ENCODE measurements around the gene EID2B.

Gene EID2B

DNA sequence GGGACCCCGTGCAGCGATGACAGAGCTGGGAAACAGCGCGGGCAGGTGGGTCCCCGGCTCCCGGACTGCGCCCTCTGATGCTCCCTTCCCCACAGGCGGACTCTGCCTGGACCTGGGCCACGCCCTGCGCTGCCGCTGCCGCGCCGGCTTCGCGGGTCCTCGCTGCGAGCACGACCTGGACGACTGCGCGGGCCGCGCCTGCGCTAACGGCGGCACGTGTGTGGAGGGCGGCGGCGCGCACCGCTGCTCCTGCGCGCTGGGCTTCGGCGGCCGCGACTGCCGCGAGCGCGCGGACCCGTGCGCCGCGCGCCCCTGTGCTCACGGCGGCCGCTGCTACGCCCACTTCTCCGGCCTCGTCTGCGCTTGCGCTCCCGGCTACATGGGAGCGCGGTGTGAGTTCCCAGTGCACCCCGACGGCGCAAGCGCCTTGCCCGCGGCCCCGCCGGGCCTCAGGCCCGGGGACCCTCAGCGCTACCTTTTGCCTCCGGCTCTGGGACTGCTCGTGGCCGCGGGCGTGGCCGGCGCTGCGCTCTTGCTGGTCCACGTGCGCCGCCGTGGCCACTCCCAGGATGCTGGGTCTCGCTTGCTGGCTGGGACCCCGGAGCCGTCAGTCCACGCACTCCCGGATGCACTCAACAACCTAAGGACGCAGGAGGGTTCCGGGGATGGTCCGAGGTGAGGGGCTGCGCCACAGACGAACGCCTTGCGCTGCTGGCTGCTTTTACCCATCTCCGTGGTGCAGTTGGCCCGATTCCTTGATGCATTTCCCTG is 25.5 kb downstream of the EID2B start (continued):
- TF ChIP-seq, protein P1, sequence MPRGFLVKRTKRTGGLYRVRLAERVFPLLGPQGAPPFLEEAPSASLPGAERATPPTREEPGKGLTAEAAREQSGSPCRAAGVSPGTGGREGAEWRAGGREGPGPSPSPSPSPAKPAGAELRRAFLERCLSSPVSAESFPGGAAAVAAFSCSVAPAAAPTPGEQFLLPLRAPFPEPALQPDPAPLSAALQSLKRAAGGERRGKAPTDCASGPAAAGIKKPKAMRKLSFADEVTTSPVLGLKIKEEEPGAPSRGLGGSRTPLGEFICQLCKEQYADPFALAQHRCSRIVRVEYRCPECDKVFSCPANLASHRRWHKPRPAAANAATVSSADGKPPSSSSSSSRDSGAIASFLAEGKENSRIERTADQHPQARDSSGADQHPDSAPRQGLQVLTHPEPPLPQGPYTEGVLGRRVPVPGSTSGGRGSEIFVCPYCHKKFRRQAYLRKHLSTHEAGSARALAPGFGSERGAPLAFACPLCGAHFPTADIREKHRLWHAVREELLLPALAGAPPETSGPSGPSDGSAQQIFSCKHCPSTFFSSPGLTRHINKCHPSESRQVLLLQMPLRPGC (tag by site-specific recombination; IDR thresholded peaks at IDR 0.05) = no peak
- TF ChIP-seq, protein P2, sequence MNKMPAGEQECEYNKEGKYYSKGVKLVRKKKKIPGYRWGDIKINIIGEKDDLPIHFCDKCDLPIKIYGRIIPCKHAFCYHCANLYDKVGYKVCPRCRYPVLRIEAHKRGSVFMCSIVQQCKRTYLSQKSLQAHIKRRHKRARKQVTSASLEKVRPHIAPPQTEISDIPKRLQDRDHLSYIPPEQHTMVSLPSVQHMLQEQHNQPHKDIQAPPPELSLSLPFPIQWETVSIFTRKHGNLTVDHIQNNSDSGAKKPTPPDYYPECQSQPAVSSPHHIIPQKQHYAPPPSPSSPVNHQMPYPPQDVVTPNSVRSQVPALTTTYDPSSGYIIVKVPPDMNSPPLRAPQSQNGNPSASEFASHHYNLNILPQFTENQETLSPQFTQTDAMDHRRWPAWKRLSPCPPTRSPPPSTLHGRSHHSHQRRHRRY (tag by site-specific recombination; IDR thresholded peaks at IDR 0.05) = no peak
- TF ChIP-seq ZNF416 (tag by site-specific recombination; IDR thresholded peaks at IDR 0.05) (no peak; the same call in 1 of the 2 replicates), ZNF561 (tag by site-specific recombination; IDR thresholded peaks at IDR 0.05; ENCODE audit: borderline replicate concordance) (peak; percentile 84), ZNF629 (tag by site-specific recombination; IDR thresholded peaks at IDR 0.05) (no peak), BCL11B (tag by site-specific recombination; IDR thresholded peaks at IDR 0.05; ENCODE audit: low read depth) (no peak; the same call in 1 of the 2 replicates), ZNF140 (tag by site-specific recombination; IDR thresholded peaks at IDR 0.05) (no peak), ZNF19 (tag by site-specific recombination; IDR thresholded peaks at IDR 0.05; ENCODE audit: low read depth) (no peak), ZNF132 (tag by site-specific recombination; IDR thresholded peaks at IDR 0.05; ENCODE audit: borderline replicate concordance) (no peak), ZNF514 (tag by site-specific recombination; IDR thresholded peaks at IDR 0.05) (no peak), ZNF48 (tag by site-specific recombination; IDR thresholded peaks at IDR 0.05) (no peak), ZNF747 (tag by site-specific recombination; IDR thresholded peaks at IDR 0.05) (no peak), ZNF549 (tag by site-specific recombination; IDR thresholded peaks at IDR 0.05) (no peak), ZNF354C (tag by site-specific recombination; IDR thresholded peaks at IDR 0.05; ENCODE audit: borderline replicate concordance, low read depth) (no peak), ZNF530 (tag by site-specific recombination; IDR thresholded peaks at IDR 0.05; ENCODE audit: low read depth) (no peak), ZNF16 (tag by site-specific recombination; IDR thresholded peaks at IDR 0.05; ENCODE audit: low read depth) (no peak), ZNF138 (tag by site-specific recombination; IDR thresholded peaks at IDR 0.05; ENCODE audit: borderline replicate concordance) (no peak), WT1 (tag by site-specific recombination; IDR thresholded peaks at IDR 0.05) (0 out of 2 replicates have a peak, but pooled peaks have one; percentile 7), HOXA7 (CRISPR knock-in tag; IDR thresholded peaks at IDR 0.05; ENCODE audit: borderline replicate concordance) (peak; percentile 88; the same call in 1 of the 2 replicates), ZNF521 (tag by site-specific recombination; IDR thresholded peaks at IDR 0.05) (no peak), ZNF169 (tag by site-specific recombination; IDR thresholded peaks at IDR 0.05) (no peak)
- TF ChIP-seq, protein P3, sequence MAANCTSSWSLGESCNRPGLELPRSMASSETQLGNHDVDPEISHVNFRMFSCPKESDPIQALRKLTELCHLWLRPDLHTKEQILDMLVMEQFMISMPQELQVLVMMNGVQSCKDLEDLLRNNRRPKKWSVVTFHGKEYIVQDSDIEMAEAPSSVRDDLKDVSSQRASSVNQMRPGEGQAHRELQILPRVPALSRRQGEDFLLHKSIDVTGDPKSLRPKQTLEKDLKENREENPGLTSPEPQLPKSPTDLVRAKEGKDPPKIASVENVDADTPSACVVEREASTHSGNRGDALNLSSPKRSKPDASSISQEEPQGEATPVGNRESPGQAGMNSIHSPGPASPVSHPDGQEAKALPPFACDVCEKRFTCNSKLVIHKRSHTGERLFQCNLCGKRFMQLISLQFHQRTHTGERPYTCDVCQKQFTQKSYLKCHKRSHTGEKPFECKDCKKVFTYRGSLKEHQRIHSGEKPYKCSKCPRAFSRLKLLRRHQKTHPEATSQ (tag by site-specific recombination; IDR thresholded peaks at IDR 0.05) = peak; percentile 69; the same call in 1 of the 2 replicates
- TF ChIP-seq, protein P4, sequence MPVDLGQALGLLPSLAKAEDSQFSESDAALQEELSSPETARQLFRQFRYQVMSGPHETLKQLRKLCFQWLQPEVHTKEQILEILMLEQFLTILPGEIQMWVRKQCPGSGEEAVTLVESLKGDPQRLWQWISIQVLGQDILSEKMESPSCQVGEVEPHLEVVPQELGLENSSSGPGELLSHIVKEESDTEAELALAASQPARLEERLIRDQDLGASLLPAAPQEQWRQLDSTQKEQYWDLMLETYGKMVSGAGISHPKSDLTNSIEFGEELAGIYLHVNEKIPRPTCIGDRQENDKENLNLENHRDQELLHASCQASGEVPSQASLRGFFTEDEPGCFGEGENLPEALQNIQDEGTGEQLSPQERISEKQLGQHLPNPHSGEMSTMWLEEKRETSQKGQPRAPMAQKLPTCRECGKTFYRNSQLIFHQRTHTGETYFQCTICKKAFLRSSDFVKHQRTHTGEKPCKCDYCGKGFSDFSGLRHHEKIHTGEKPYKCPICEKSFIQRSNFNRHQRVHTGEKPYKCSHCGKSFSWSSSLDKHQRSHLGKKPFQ (tag by site-specific recombination; IDR thresholded peaks at IDR 0.05) = peak; percentile 71; the same call in 1 of the 2 replicates
- TF ChIP-seq, protein P5, sequence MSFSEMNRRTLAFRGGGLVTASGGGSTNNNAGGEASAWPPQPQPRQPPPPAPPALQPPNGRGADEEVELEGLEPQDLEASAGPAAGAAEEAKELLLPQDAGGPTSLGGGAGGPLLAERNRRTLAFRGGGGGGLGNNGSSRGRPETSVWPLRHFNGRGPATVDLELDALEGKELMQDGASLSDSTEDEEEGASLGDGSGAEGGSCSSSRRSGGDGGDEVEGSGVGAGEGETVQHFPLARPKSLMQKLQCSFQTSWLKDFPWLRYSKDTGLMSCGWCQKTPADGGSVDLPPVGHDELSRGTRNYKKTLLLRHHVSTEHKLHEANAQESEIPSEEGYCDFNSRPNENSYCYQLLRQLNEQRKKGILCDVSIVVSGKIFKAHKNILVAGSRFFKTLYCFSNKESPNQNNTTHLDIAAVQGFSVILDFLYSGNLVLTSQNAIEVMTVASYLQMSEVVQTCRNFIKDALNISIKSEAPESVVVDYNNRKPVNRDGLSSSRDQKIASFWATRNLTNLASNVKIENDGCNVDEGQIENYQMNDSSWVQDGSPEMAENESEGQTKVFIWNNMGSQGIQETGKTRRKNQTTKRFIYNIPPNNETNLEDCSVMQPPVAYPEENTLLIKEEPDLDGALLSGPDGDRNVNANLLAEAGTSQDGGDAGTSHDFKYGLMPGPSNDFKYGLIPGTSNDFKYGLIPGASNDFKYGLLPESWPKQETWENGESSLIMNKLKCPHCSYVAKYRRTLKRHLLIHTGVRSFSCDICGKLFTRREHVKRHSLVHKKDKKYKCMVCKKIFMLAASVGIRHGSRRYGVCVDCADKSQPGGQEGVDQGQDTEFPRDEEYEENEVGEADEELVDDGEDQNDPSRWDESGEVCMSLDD (tag by site-specific recombination; IDR thresholded peaks at IDR 0.05) = peak; percentile 60
- TF ChIP-seq, protein P6, sequence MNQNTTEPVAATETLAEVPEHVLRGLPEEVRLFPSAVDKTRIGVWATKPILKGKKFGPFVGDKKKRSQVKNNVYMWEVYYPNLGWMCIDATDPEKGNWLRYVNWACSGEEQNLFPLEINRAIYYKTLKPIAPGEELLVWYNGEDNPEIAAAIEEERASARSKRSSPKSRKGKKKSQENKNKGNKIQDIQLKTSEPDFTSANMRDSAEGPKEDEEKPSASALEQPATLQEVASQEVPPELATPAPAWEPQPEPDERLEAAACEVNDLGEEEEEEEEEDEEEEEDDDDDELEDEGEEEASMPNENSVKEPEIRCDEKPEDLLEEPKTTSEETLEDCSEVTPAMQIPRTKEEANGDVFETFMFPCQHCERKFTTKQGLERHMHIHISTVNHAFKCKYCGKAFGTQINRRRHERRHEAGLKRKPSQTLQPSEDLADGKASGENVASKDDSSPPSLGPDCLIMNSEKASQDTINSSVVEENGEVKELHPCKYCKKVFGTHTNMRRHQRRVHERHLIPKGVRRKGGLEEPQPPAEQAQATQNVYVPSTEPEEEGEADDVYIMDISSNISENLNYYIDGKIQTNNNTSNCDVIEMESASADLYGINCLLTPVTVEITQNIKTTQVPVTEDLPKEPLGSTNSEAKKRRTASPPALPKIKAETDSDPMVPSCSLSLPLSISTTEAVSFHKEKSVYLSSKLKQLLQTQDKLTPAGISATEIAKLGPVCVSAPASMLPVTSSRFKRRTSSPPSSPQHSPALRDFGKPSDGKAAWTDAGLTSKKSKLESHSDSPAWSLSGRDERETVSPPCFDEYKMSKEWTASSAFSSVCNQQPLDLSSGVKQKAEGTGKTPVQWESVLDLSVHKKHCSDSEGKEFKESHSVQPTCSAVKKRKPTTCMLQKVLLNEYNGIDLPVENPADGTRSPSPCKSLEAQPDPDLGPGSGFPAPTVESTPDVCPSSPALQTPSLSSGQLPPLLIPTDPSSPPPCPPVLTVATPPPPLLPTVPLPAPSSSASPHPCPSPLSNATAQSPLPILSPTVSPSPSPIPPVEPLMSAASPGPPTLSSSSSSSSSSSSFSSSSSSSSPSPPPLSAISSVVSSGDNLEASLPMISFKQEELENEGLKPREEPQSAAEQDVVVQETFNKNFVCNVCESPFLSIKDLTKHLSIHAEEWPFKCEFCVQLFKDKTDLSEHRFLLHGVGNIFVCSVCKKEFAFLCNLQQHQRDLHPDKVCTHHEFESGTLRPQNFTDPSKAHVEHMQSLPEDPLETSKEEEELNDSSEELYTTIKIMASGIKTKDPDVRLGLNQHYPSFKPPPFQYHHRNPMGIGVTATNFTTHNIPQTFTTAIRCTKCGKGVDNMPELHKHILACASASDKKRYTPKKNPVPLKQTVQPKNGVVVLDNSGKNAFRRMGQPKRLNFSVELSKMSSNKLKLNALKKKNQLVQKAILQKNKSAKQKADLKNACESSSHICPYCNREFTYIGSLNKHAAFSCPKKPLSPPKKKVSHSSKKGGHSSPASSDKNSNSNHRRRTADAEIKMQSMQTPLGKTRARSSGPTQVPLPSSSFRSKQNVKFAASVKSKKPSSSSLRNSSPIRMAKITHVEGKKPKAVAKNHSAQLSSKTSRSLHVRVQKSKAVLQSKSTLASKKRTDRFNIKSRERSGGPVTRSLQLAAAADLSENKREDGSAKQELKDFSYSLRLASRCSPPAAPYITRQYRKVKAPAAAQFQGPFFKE (tag by site-specific recombination; IDR thresholded peaks at IDR 0.05; ENCODE audit: borderline replicate concordance) = no peak
